ENCODE measurements around the gene MINDY1. TPM values are rescaled to one million over a fixed set of nuclear protein-coding genes. Genes with fewer than 3 reads are reported as not detected.

The MINDY1 gene
- polyA plus RNA-seq, 3 donors = 11.5 to 25.0 (median 13.2) TPM

DNA sequence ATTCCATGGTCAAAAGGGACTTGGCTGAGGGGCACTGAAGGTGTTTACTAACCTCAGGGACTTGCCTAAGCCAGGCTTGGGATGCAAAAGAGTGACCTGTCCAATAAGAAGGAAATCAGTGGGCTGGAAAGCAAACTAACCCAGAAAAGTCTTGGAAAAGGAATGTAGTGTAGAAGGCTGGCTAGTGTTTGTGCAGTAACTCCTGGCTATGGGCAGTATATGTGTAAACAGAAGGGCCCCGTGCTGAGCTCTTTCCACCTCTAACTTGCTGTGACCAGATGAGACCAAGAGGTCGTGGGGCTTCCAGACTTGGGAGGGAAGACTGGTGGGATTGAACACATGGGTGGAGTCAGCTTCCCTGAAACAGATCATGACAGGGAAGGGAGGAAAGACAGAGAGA, 4.1 kb downstream of the MINDY1 start:
- H3K36me3 Mint-ChIP-seq = peaks cover 30 to 41% of the 10 kb centered on the region in 2 donors
- H3K4me3 Mint-ChIP-seq = peak overlapping the region in 1 of 2 donors; percentile 77
- H3K4me3 ChIP-seq (replicated peaks in 1 of 3; ENCODE audit: low read depth in 2 of 3, low read length in 3 of 3) = peak overlapping the region in 1 of 3 experiments; percentile 56
- H3K27me3 ChIP-seq (ENCODE audit: control insufficient read depth in 2 of 2, insufficient read depth in 2 of 2, low read length in 2 of 2) = no peaks in the 10 kb centered on the region
- 90% methylated on average over 2 of the region's 2 CpGs for WGBS (ENCODE audit: insufficient coverage)
- no peak for TF ChIP-seq CTCF (IDR thresholded peaks at IDR 0.05)
- peaks cover 15% of the 10 kb centered on the region for H4K20me1 ChIP-seq (ENCODE audit: insufficient read depth, low read length)
- DNase-seq = no peak
- H3K27ac Mint-ChIP-seq = peak overlapping the region; percentile 88 to 94 (median 91)
- no peak overlapping the region for H2AFZ ChIP-seq (ENCODE audit: insufficient read depth, low read depth, low read length, poor library complexity, severe bottlenecking)
- H3K9me3 ChIP-seq (replicated peaks in 1 of 2; ENCODE audit: control insufficient read depth in 1 of 2, insufficient read depth in 1 of 2, low read length in 2 of 2) = no peaks in the 10 kb centered on the region
- H3K4me1 ChIP-seq (ENCODE audit: control insufficient read depth in 1 of 2, insufficient read depth in 2 of 2, low read length in 2 of 2) = peaks cover 85 to 87% of the 10 kb centered on the region in 2 donors
- peaks cover 69% of the 10 kb centered on the region for H3K79me2 ChIP-seq (ENCODE audit: insufficient read depth, low read length)
- peaks cover 10 to 28% of the 10 kb centered on the region in 2 donors for H3K36me3 ChIP-seq (replicated peaks in 1 of 2; ENCODE audit: control insufficient read depth in 1 of 2, insufficient read depth in 2 of 2, low read length in 2 of 2)
- peaks cover 0 to 6% (median 2%) of the 10 kb centered on the region in 3 donors for H3K27me3 Mint-ChIP-seq (ENCODE audit: low read depth in 3 of 3)
- peaks cover 0 to 2% (median 0%) of the 10 kb centered on the region in 7 donors for H3K9me3 Mint-ChIP-seq
- intact Hi-C loops (cut with micrococcal nuclease) = loop anchor here in 1 of 2 donors (10.0 kb wide), 1 partner anchor 162 kb away; the partner anchor contains the start of genes LYSMD1 and SCNM1
- H3K9ac ChIP-seq (ENCODE audit: insufficient read depth, low read length, poor library complexity, severe bottlenecking) = no peak overlapping the region
- H3K4me1 Mint-ChIP-seq = peaks cover 84% of the 10 kb centered on the region
- peak overlapping the region; percentile 62 for H3K4me2 ChIP-seq (replicated peaks; ENCODE audit: extremely low read depth, low read length, poor library complexity, severe bottlenecking)
- H3K27ac ChIP-seq (ENCODE audit: low read depth in 1 of 2, low read length in 2 of 2) = peak overlapping the region; percentile 73 to 78

DNA sequence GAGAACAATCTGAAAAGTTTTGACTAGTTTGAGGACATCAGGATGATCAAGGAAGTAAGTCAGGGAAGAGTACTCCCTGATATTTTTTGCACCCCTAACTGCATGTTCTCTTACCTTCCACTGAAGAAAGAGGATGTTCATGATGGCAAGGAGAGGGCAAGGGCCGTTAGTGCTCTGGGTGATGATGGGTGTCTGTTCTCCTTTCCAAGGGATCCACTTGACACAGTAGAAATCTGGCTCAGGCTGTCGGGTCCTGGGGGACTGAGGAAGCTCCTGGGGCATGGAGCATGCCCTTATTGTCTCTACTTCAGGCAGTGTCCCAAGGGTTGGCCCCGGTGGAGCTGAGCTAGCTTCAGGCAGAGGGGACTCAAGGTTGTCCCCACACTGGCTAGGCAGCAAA, 4.7 kb downstream of the MINDY1 start:
- peaks cover 79% of the 10 kb centered on the region for H3K4me1 Mint-ChIP-seq
- intact Hi-C loops (cut with micrococcal nuclease) = loop anchor here in 1 of 2 donors (10.0 kb wide), 1 partner anchor 163 kb away; the partner anchor contains the start of genes LYSMD1 and SCNM1

More for the DNA sequence above, 4.7 kb downstream of the MINDY1 start:
- Mint-ChIP-seq H3K9me3 (peaks cover 0 to 3% (median 0%) of the 10 kb centered on the region in 7 donors), H3K27me3 (ENCODE audit: low read depth in 3 of 3) (peaks cover 0 to 3% (median 2%) of the 10 kb centered on the region in 3 donors), H3K27ac (peak overlapping the region; percentile 88 to 94 (median 91)), H3K36me3 (peaks cover 36 to 46% of the 10 kb centered on the region in 2 donors), H3K4me3 (no peak overlapping the region)
- peak in 2 of 3 donors; percentile 50 to 52 for DNase-seq
- Histone ChIP-seq H3K9ac (ENCODE audit: insufficient read depth, low read length, poor library complexity, severe bottlenecking) (no peak overlapping the region), H3K9me3 (replicated peaks in 1 of 2; ENCODE audit: control insufficient read depth in 1 of 2, insufficient read depth in 1 of 2, low read length in 2 of 2) (no peaks in the 10 kb centered on the region), H3K27ac (ENCODE audit: low read depth in 1 of 2, low read length in 2 of 2) (peak overlapping the region; percentile 73 to 78), H3K4me3 (replicated peaks in 1 of 3; ENCODE audit: low read depth in 2 of 3, low read length in 3 of 3) (peak overlapping the region in 1 of 3 experiments; percentile 56), H3K79me2 (ENCODE audit: insufficient read depth, low read length) (peaks cover 64% of the 10 kb centered on the region), H3K27me3 (ENCODE audit: control insufficient read depth in 2 of 2, insufficient read depth in 2 of 2, low read length in 2 of 2) (no peaks in the 10 kb centered on the region), H3K4me2 (replicated peaks; ENCODE audit: extremely low read depth, low read length, poor library complexity, severe bottlenecking) (peak overlapping the region; percentile 62), H2AFZ (ENCODE audit: insufficient read depth, low read depth, low read length, poor library complexity, severe bottlenecking) (no peak overlapping the region), H4K20me1 (ENCODE audit: insufficient read depth, low read length) (peaks cover 15% of the 10 kb centered on the region), H3K4me1 (ENCODE audit: control insufficient read depth in 1 of 2, insufficient read depth in 2 of 2, low read length in 2 of 2) (peaks cover 79 to 81% of the 10 kb centered on the region in 2 donors), H3K36me3 (replicated peaks in 1 of 2; ENCODE audit: control insufficient read depth in 1 of 2, insufficient read depth in 2 of 2, low read length in 2 of 2) (peaks cover 15 to 34% of the 10 kb centered on the region in 2 donors)
- TF ChIP-seq CTCF (IDR thresholded peaks at IDR 0.05) = no peak
- 50% methylated on average over 2 of the region's 3 CpGs for WGBS (ENCODE audit: insufficient coverage)
